ENCODE data around the gene SF1.

GRCh38 chr11:64715110-64715509, 63.2 kb downstream of the SF1 start:
- TF ChIP-seq ZFX (IDR thresholded peaks at IDR 0.05): no peak
- TF ChIP-seq, protein P1, sequence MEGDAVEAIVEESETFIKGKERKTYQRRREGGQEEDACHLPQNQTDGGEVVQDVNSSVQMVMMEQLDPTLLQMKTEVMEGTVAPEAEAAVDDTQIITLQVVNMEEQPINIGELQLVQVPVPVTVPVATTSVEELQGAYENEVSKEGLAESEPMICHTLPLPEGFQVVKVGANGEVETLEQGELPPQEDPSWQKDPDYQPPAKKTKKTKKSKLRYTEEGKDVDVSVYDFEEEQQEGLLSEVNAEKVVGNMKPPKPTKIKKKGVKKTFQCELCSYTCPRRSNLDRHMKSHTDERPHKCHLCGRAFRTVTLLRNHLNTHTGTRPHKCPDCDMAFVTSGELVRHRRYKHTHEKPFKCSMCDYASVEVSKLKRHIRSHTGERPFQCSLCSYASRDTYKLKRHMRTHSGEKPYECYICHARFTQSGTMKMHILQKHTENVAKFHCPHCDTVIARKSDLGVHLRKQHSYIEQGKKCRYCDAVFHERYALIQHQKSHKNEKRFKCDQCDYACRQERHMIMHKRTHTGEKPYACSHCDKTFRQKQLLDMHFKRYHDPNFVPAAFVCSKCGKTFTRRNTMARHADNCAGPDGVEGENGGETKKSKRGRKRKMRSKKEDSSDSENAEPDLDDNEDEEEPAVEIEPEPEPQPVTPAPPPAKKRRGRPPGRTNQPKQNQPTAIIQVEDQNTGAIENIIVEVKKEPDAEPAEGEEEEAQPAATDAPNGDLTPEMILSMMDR (conservative IDR thresholded peaks at IDR 0.05): no peak

Data from C4-2B (cell line).